Panc1 (cell line): Measurements from ENCODE around the gene ACVR1B. TPM values are rescaled to one million over a fixed set of nuclear protein-coding genes. Genes with fewer than 3 reads are reported as not detected.

Source experiments
- ATAC-seq: fragments of 200-7000 bp; cut with Tn5 transposase; 2 replicates; pipeline ENCODE4 v1.9.1; 2020; ENCODE audit warnings: mild to moderate bottlenecking, moderate library complexity
- BruUV-seq: library from RNA; stranded (reverse); fragments of 400-500 nt; replicated peaks from 2 replicates; lab custom pipeline; 2021; lab: Mats Ljungman, UMichigan
- CTCF ChIA-PET: fragments of 300-600 bp; sonication (Branson Sonifier 250); formaldehyde crosslinking; loops from one replicate; lab custom pipeline; 2022; ENCODE audit warnings: antibody characterized with exemption; lab: Charles Lee
- POLR2A ChIA-PET: fragments of 300-600 bp; sonication (Branson Sonifier 250); formaldehyde crosslinking; loops from one replicate; lab custom pipeline; 2022; ENCODE audit warnings: antibody characterized with exemption; lab: Charles Lee
- DNase-seq: peaks from one replicate; pipeline ENCODE4 v3.0.0-alpha.2; 2010; ENCODE audit warnings: low read depth, low spot score
- H3K27ac ChIP-seq: 2 replicates; pipeline ENCODE4 v1.5.1; 2011; ENCODE audit warnings: mild to moderate bottlenecking, low read length, inconsistent platforms
- H3K27me3 ChIP-seq: fragments of 200-500 bp; sonication (Bioruptor generic); 2 replicates; pipeline ENCODE4 v1.6.0; 2014; ENCODE audit warnings: low read length, inconsistent platforms; ENCODE audit not compliant: control insufficient read depth, insufficient read depth
- H3K36me3 ChIP-seq: fragments of 200-500 bp; sonication (Bioruptor generic); 2 replicates; pipeline ENCODE4 v1.5.1; 2014; ENCODE audit warnings: inconsistent platforms, mild to moderate bottlenecking, low read length, moderate library complexity; ENCODE audit not compliant: control insufficient read depth, insufficient read depth
- H3K4me1 ChIP-seq: 2 replicates; pipeline ENCODE4 v1.5.1; 2011; ENCODE audit warnings: inconsistent platforms, mild to moderate bottlenecking, low read length, moderate library complexity; ENCODE audit not compliant: control insufficient read depth, insufficient read depth
- H3K4me3 ChIP-seq, 2 experiments: 2 replicates each; pipeline ENCODE4 v1.5.1; 2011 to 2012; ENCODE audit warnings: low read depth in 2 of 2, low read length in 2 of 2, mild to moderate bottlenecking in 2 of 2, inconsistent platforms in 1 of 2, moderate library complexity in 1 of 2
- H3K9me3 ChIP-seq: fragments of 200-500 bp; sonication (Bioruptor generic); 2 replicates; pipeline ENCODE4 v1.5.1; 2014; ENCODE audit warnings: low read depth, mild to moderate bottlenecking, inconsistent platforms, low read length, moderate library complexity; ENCODE audit not compliant: control insufficient read depth, insufficient read depth
- CTCF ChIP-seq: fragments of 450-650 bp; IDR thresholded peaks from 2 replicates; pipeline ENCODE4 v1.5.1; 2017; ENCODE audit warnings: mild to moderate bottlenecking
- POLR2AphosphoS5 ChIP-seq: IDR thresholded peaks from 2 replicates; pipeline ENCODE4 v1.6.1; 2012; ENCODE audit warnings: mild to moderate bottlenecking, low read depth, low read length, moderate library complexity
- REST ChIP-seq, 2 experiments: IDR thresholded peaks; 2 replicates each; pipeline ENCODE4 v1.6.1; 2011 to 2012; ENCODE audit warnings: low read depth in 2 of 2, control low read depth in 1 of 2, low read length in 1 of 2, mild to moderate bottlenecking in 1 of 2, moderate library complexity in 1 of 2; ENCODE audit not compliant: insufficient read depth in 1 of 2
- SIN3A ChIP-seq: IDR thresholded peaks from 2 replicates; pipeline ENCODE4 v1.6.1; 2012; ENCODE audit warnings: low read depth, mild to moderate bottlenecking, low read length, moderate library complexity, borderline replicate concordance; ENCODE audit not compliant: insufficient read depth
- TCF7L2 ChIP-seq: IDR thresholded peaks from 2 replicates; pipeline ENCODE4 v1.6.1; 2011; ENCODE audit warnings: mild to moderate bottlenecking, low read depth, low read length, inconsistent platforms
- in situ Hi-C: cut with HindIII; loops from 2 replicates; pipeline ENCODE4 v1.10.0; 2016; ENCODE audit warnings: low sequenced_read_pairs, low pct_unique_long_range_greater_than_20kb
- intact Hi-C: fragments of 100-400 bp; cut with micrococcal nuclease; formaldehyde crosslinking; loops from one replicate; pipeline ENCODE4 v1.10.0; 2022; ENCODE audit not compliant: unreplicated experiment
- total RNA-seq: library from RNA; stranded (reverse); gene quantifications from one replicate; pipeline ENCODE4 v1.2.1, GENCODE V29; 2021; ENCODE audit not compliant: unreplicated experiment

ACVR1B gene
- total RNA-seq, 1 experiment from 2014 or later: 23.0 TPM

- no peaks in the 10 kb centered on the region for H3K27me3 ChIP-seq
- no peak overlapping the region for H3K4me3 ChIP-seq
These were observed 40.2 kb upstream of the ACVR1B start for GRCh38 chr12:51911307-51911706.

GRCh38 chr12:51911788-51912711 is 39.4 kb upstream of the ACVR1B start:
- CTCF ChIA-PET: interaction anchor here (0.9 kb wide), 1 partner anchor 24 kb away, joined by 4 read pairs; the partner anchor contains the start of gene ANKRD33
- no peak for ATAC-seq
- no peak for DNase-seq

More at GRCh38 chr12:51911307-51911706, 40.2 kb upstream of the ACVR1B start:
- intact Hi-C loops: no loop called here
- no TSS peak for BruUV-seq
- Histone ChIP-seq H3K27ac (no peak overlapping the region), H3K4me1 (no peaks in the 10 kb centered on the region), H3K9me3 (no peaks in the 10 kb centered on the region), H3K36me3 (no peaks in the 10 kb centered on the region)
- ATAC-seq (no peak), DNase-seq (no peak)
- in situ Hi-C loops: no loop called here
- ChIA-PET CTCF (no interaction called here), POLR2A (no interaction called here)
- no peak for TF ChIP-seq CTCF
- TF ChIP-seq POLR2AphosphoS5: no peak
- no peak for TF ChIP-seq SIN3A
- TF ChIP-seq REST (IDR thresholded peaks at IDR 0.05; ENCODE audit: insufficient read depth in 1 of 2, low read depth in 2 of 2, low read length in 1 of 2): no peak
- TF ChIP-seq TCF7L2: no peak

More at GRCh38 chr12:51911788-51912711, 39.4 kb upstream of the ACVR1B start:
- no peaks in the 10 kb centered on the region for H3K9me3 ChIP-seq
- intact Hi-C loops (no loop called here), in situ Hi-C loops (no loop called here)
- no peaks in the 10 kb centered on the region for H3K36me3 ChIP-seq
- POLR2A ChIA-PET: no interaction called here
- H3K27ac ChIP-seq: no peak overlapping the region
- no peak overlapping the region for H3K4me3 ChIP-seq
- no peaks in the 10 kb centered on the region for H3K27me3 ChIP-seq
- BruUV-seq: no TSS peak
- H3K4me1 ChIP-seq: no peaks in the 10 kb centered on the region
- TF ChIP-seq REST (IDR thresholded peaks at IDR 0.05; ENCODE audit: insufficient read depth in 1 of 2, low read depth in 2 of 2, low read length in 1 of 2) (no peak), POLR2AphosphoS5 (no peak), TCF7L2 (no peak)
